Right atrium auricular region (tissue), 2 donors: ENCODE data around the gene CXCL16. TPM values are rescaled to one million over a fixed set of nuclear protein-coding genes. Genes with fewer than 3 reads are reported as not detected.

Experiments
- DNase-seq: peaks from one replicate; pipeline ENCODE4 v3.0.0-alpha.2; 2019; ENCODE audit warnings: low spot score
- H3K27ac ChIP-seq, 2 donors: fragments of 200-600 bp; sonication (generic); 1 replicate in 1 of 2; 2 replicates in 1 of 2; pipeline ENCODE4 v1.5.1; 2016 to 2019
- H3K27me3 ChIP-seq, 2 donors: fragments of 200-600 bp; sonication (generic); one replicate each; pipeline versions ENCODE4 v1.5.1 to v1.6.0; 2017 to 2019
- H3K36me3 ChIP-seq: fragments of 200-600 bp; sonication (generic); one replicate; pipeline ENCODE4 v1.5.1; 2016
- H3K4me1 ChIP-seq, 2 donors: fragments of 200-600 bp; sonication (generic); one replicate each; pipeline versions ENCODE4 v1.5.1 to v1.6.0; 2017 to 2019
- H3K4me3 ChIP-seq, 2 donors: fragments of 200-600 bp; sonication (generic); 1 replicate in 1 of 2; 2 replicates in 1 of 2; pipeline ENCODE4 v1.5.1; 2017 to 2019; ENCODE audit warnings: mild to moderate bottlenecking in 1 of 2, moderate library complexity in 1 of 2
- H3K9me3 ChIP-seq, 2 donors: fragments of 200-600 bp; sonication (generic); one replicate each; pipeline ENCODE4 v1.5.1; 2019
- total RNA-seq, 2 donors: library from RNA; depleted of rRNA; stranded (reverse); fragments of >200 nt; gene quantifications; one replicate each; pipeline ENCODE4 v1.1.0, GENCODE V29; 2016
- TF ChIP-seq, protein P1 (sequence below), 2 donors: fragments of 200-600 bp; sonication (generic); IDR thresholded peaks; one replicate each; pipeline ENCODE4 v1.5.1; 2019; ENCODE audit warnings: antibody characterized with exemption in 2 of 2

CXCL16 gene
- total RNA-seq, 2 donors from 2014 or later, result 5.2 to 12.4 TPM

DNA sequence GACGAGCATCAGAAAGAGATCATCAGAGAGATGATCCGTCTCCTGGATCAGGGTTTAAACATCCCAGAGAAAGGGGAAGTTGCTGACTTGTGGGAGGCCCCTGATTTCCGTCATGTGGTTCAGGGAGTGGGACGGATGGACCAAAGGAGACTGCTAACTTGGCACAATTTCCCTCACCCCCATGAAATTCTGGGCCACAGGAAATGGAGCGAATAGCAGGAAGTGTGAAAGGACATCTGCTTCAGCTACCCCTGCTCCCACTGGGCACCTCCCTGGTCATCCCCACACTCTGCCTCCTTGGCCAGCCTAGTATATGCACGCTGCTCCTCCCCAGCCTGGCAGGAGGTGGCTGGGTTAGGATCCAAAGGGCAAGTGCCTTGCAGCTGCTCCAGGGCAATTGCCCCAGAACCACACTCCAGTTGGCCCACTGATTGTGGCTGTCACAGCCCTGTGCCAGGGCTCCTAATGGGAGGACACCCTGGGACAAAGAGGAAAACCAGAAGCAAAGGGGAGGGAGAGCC is 28.0 kb downstream of the CXCL16 start:
- no peak for DNase-seq
- peak overlapping the region; percentile 9 to 79 for H3K4me3 ChIP-seq

DNA sequence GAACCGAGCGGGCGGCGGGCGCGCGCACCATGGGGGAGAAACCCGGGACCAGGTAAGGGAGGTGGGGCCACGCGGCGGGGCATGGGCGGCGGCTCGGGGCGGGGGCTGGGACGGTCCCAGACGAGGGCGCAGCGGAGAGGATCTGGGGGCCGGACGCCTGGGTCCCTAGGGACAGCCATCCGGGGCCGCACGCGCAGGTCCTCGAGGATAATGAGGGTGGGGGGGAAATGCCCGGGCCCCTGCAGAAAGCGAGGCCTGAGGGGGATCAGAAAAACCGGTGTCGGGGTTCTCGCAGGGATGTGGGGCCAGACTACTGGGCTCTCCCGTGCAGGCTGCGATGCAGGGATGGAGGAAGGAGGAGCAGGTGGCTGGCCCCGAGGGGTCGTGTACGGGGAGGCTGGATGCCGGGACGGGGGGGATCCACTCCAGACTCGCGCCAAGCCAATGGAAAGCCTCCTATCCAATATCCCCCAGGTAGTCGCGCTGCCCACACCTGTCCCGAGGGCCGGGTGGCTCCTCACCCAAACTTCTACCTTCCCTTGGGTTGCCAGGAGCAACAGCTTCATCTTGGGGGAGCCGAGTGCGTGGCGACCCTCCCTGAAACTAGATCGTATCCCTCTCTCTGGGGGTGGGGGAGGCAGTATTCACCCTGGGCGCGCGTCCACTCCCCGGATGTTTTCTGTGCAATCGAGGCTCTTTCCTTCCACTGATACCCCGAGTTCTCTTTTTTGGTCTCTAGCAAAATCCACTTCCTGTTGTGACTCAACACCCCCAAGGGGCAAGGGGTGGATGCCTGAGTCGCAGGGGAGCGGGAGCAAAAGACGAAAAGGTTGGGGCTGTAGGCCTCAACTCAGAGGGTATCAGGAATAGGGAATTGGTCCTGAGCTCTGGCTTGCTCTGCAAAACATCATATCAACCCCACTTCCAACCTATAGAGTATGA is 28.8 kb downstream of the CXCL16 start:
- Histone ChIP-seq H3K27me3 (no peaks in the 10 kb centered on the region), H3K36me3 (no peaks in the 10 kb centered on the region), H3K27ac (peak overlapping the region; percentile 83 to 87), H3K9me3 (no peaks in the 10 kb centered on the region), H3K4me3 (peak overlapping the region; percentile 73 to 79), H3K4me1 (peaks cover 0 to 11% of the 10 kb centered on the region in 2 donors)
- TF ChIP-seq, protein P1, sequence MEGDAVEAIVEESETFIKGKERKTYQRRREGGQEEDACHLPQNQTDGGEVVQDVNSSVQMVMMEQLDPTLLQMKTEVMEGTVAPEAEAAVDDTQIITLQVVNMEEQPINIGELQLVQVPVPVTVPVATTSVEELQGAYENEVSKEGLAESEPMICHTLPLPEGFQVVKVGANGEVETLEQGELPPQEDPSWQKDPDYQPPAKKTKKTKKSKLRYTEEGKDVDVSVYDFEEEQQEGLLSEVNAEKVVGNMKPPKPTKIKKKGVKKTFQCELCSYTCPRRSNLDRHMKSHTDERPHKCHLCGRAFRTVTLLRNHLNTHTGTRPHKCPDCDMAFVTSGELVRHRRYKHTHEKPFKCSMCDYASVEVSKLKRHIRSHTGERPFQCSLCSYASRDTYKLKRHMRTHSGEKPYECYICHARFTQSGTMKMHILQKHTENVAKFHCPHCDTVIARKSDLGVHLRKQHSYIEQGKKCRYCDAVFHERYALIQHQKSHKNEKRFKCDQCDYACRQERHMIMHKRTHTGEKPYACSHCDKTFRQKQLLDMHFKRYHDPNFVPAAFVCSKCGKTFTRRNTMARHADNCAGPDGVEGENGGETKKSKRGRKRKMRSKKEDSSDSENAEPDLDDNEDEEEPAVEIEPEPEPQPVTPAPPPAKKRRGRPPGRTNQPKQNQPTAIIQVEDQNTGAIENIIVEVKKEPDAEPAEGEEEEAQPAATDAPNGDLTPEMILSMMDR (IDR thresholded peaks at IDR 0.05), result no peak
- no peak for DNase-seq

More for the DNA sequence above, 28.0 kb downstream of the CXCL16 start:
- no peaks in the 10 kb centered on the region for H3K27me3 ChIP-seq
- H3K4me1 ChIP-seq, result peaks cover 0 to 11% of the 10 kb centered on the region in 2 donors
- TF ChIP-seq, protein P1 (IDR thresholded peaks at IDR 0.05), result no peak
- H3K27ac ChIP-seq, result peak overlapping the region; percentile 83 to 87
- no peaks in the 10 kb centered on the region for H3K9me3 ChIP-seq
- H3K36me3 ChIP-seq, result no peaks in the 10 kb centered on the region

DNA sequence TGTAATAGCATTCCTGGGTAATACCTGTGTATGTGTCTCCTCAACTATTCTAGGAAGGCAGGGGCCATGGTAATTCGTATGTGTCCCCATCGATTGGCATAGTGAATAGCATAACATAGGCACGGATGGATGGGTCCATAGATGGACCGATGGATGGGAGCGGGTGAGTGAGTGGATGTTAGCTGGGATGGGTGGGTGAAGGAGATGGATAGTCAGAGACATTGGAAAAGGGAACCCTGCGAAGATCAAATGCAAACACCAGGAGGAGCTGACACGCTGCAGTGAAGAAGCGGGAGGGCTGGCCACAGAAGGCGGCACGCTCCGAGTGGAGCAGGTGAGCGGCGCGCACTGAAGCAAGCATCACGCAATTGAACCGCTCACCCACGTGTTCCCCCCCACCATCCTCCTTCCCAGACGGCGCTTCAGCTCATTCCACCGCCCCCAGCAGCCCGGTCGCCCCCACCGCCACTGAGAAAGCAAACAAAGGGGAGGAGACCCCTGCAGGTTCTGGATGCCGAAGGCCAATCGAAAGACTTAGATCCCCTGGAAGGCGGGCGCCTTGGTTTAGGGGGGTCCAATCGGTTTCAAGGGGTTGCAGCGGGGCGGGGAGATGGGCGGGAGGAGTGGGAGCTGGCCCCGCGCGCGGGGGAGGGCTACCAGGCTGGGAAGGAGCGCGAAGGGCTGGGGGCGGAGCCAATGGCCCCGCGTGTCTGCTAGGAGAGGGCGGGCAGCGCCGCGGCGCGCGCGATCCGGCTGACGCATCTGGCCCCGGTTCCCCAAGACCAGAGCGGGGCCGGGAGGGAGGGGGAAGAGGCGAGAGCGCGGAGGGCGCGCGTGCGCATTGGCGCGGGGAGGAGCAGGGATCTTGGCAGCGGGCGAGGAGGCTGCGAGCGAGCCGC is 29.7 kb downstream of the CXCL16 start, which contains the start of gene ARRB2:
Gene ARRB2, plus strand, starts transcription at position 839 of the 899 bp plus-strand sequence. CDS start 90 bp downstream, outside the sequence.
- TF ChIP-seq, protein P1 (IDR thresholded peaks at IDR 0.05), result peak; percentile 48 to 80
- Histone ChIP-seq H3K27me3 (no peaks in the 10 kb centered on the region), H3K27ac (peak within 1 kb of the TSS; percentile 83 to 87), H3K9me3 (no peaks in the 10 kb centered on the region), H3K36me3 (no peaks in the 10 kb centered on the region), H3K4me3 (peak within 1 kb of the TSS; percentile 73 to 79), H3K4me1 (peaks cover 0 to 11% of the 10 kb centered on the region in 2 donors)
- DNase-seq, result peak; percentile 98

DNA sequence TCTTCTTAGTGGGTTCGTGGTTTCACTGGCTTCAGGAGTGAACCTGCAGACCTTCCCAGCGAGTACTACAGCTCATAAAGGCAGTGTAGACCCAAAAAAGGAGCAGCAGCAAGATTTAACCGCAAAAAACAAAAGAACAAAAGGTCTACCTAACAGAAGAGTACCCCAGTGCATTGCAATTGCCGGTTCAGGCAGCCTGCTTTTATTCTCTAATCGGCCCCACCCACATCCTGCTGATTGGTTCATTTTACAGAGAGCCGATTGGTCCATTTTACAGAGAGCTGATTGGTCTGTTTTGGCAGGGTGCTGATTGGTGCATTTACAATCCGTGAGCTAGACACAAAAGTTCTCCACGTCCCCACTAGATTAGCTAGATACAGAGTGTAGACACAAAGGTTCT is 31.3 kb downstream of the CXCL16 start:
- TF ChIP-seq, protein P1 (IDR thresholded peaks at IDR 0.05), result no peak
- no peaks in the 10 kb centered on the region for H3K9me3 ChIP-seq

DNA sequence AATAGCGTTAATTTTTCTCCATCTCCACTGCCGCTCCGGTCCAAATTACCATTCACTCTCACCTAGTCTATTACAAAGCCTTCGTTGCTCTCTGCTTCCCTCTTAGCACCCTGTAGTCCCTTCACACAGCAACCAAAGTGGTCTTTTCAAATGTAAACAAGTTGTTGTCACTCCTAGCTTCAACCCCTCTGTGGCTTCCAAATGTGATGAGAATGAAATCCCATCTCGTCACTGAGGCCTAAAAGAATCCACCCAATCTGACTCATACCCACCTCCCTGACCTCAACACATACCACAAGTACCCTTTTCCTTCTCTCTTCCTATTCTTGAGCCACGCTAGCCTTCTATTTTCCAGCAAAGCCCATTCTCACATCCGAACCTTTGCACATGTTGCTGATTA is 33.6 kb downstream of the CXCL16 start:
- H3K9me3 ChIP-seq, result no peaks in the 10 kb centered on the region
- H3K4me1 ChIP-seq, result peaks cover 0 to 17% of the 10 kb centered on the region in 2 donors
- TF ChIP-seq, protein P1 (IDR thresholded peaks at IDR 0.05), result no peak

More for the DNA sequence above, 31.3 kb downstream of the CXCL16 start:
- no peaks in the 10 kb centered on the region for H3K36me3 ChIP-seq
- H3K27ac ChIP-seq, result no peak overlapping the region
- no peak for DNase-seq
- H3K4me1 ChIP-seq, result peaks cover 0 to 12% of the 10 kb centered on the region in 2 donors
- H3K4me3 ChIP-seq, result no peak overlapping the region
- H3K27me3 ChIP-seq, result no peaks in the 10 kb centered on the region

More for the DNA sequence above, 33.6 kb downstream of the CXCL16 start:
- no peak for DNase-seq
- H3K36me3 ChIP-seq, result no peaks in the 10 kb centered on the region
- no peak overlapping the region for H3K4me3 ChIP-seq
- no peak overlapping the region for H3K27ac ChIP-seq
- H3K27me3 ChIP-seq, result no peaks in the 10 kb centered on the region
